ENCODE measurements around the gene TMEM50B.
"Not testable (repeated sequence)": the region's sequence is repeated elsewhere in the genome, so short reads cannot be mapped to it uniquely, and the experiment has no call there.

TMEM50B gene

DNA sequence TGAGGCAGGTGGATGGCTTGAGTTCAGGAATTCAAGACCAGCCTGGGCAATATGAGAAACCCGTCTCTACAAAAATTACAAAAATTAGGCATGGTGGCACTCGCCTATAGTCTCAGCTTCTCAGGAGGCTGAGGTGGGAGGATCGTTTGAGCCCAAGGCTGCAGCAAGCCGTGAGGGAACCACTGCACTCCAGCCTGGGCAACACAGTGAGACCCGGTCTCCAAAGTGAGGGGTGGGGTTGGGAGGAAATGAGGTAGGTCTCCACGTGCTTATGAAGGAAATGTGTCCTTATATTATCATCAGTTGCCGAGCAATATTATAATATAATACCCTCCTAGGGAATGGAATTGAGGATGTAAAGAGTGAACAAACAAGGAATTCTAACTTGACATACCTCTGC is 2.7 kb downstream of the TMEM50B start:
- DNase-seq = no peak

DNA sequence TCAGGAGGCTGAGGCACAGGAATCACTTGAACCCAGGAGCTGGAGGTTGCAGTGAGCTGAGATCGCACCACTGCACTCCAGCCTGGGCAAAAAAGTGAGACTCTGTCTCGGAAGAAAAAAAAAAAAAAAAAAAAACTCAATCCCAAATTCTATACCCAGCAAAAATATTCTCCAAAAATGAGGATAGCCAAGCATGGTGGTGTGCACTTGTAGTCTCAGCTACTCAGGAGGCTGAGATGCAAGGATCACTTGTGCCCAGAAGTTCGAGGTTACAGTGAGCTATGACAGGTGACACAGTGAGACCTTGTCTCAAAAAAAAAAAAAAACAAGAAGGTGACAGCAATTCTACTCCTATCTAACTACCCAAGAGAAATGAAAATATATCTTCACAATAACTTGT is 6.4 kb downstream of the TMEM50B start:
- no peak for DNase-seq

DNA sequence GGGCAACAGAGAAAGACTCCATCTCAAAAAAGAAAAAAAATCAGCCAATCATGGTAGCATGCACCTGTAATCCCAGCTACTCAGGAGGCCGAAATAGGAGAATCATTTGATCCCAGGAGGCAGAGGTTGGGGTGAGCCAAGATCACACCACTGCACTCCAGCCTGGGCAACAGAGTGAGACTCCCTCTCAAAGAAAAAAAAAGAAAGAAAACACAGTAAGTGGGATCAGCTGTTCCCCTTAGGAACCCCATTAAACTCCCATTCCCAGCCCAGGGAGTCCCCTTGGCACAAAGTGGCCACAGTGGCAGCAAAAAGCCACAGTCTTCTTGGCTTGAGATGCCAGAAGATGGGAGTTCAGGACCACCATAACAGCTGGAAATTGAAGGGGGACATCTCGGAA is 9.1 kb downstream of the TMEM50B start:
- no peak for DNase-seq

DNA sequence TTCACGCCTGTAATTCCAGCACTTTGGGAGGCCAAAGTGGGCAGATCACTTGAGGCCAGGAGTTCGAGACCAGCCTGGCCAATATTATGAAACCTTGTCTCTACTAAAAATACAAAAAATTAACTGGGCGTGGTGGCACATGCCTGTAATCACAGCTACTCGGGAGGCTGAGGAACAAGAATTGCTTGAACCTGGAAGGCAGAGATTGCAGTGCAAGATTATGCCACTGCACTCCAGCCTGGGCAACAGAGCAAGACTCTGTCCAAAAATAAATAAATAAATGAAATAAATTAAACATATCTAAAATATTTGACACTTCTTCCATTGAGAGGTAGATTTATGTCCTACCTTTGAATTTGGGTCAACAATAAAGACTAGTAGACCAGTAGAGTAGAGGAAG is 10.6 kb downstream of the TMEM50B start:
- not testable (repeated sequence) for DNase-seq

DNA sequence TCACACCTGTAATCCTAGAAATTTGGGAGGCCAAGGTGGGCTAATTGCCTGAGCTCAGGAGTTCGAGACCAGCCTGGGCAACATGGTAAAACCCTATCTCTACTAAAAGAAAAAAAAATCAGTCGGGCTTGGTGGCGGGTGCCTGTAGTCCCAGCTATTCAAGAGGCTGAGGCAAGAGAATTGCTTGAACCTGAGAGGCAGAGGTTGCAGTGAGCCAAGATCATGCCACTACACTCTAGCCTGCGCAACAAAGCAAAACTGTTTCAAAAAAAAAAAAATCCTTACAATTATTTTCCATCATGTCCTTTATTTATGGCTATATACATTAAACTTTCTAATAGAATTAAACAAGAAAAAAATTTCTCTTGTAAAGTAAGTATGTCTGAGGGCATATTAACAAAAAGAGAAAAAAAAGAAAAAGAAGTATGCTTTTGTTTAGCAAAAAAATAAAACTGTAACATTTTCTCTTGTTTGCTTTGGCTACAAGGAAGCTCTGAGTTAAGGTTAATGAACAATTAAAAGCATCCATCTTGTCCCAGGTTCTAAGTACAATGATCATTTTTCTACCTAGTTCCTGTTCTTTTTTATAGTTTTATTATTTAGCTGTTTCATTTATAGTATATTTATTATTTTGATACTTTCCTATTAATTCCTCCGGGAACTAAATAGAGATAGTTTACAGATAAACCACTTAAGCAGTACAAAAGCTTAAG is 18.1 kb downstream of the TMEM50B start:
- DNase-seq = no peak

DNA sequence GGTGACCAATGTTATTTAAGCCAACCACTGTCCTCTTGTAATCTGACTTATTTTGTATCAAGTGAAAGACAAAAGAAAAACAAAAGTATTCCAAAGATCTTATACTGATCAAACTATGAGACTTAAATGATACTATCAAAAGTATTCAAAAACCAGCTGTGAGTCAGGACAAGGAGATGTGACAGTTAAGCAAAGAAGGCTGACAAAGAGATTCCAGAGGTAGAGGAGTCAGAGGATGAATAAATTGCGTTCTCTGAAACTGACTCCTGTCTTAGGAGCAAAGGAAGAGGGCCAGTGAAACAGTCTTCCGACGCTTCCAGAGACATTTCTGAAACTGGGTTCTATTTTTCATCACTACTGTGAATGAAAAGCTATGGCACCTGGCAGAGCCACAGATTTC is 20.9 kb downstream of the TMEM50B start:
- DNase-seq = no peak

DNA sequence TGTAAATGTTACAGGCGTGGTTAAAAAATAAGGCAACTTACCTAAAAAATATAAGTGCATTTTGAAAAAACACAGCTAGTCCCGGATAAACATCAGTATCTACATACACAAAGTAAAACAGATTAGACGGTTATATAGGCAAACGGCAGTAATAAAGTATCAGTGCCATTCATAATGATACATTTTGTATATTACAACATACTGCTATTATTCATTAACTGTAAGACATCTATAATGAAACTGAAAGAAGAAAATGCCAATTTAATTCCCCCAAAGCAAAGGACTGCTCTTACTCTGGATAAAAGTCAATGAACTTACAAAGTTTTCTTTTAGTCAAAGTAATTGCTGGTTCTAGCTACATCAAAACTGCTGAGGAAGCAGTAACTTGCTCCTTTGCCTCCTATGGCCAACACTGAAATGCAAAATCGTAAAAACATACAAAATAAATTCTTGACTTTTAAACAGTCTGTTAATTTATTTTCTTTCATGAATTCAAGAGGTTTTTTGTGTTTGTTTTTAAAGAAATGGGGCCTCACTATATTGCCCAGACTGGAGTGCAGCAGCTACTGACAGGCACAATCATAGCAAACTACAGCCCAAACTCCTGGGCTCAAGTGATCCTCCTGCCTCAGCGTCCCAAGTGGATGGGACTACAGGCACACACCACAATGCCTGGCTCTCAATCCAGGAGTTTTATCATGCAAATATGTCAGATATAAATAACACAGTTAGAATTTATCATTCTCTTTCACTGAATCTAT is 23.9 kb downstream of the TMEM50B start:
- no peak for DNase-seq

DNA sequence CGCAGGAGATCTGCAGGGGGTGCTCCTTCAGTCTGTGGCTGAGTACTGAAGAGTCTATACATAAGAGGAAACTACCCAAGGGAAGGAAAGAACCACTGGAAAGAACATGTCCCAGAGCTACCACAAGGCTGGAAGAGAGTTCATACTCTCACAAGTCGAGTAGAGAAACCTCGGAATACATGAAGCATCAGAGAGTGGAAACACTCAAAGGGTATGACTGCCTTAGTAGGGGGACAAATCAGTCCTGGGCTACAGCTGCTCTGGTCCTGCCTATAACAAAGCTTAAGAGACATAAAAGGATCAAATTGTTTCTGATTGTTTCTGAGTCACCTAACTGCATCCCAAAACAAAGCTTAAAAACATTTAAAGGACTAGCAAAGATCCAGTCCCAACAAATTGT is 27.4 kb downstream of the TMEM50B start:
- DNase-seq = no peak

DNA sequence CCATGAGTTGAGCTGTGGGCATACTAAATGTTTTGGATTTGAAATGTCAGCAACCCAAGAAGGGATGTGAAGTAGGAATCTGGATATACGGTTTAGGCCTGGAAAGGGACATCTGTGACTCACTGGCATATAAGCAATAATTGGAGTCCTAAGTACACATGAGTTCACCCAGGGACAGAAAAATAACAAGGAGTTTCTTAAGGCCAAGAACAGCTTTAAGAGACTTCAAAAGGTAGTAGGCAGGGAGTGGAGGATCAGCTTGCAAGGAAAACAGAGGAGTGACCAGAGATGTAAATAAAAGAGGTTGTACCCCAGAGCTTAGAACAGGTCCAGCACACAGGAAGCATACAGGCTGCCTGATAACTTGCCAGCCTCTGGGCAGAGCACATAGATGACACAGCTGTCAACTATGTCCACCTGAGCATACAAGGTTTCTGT is 28.1 kb downstream of the TMEM50B start:
- DNase-seq = no peak

DNA sequence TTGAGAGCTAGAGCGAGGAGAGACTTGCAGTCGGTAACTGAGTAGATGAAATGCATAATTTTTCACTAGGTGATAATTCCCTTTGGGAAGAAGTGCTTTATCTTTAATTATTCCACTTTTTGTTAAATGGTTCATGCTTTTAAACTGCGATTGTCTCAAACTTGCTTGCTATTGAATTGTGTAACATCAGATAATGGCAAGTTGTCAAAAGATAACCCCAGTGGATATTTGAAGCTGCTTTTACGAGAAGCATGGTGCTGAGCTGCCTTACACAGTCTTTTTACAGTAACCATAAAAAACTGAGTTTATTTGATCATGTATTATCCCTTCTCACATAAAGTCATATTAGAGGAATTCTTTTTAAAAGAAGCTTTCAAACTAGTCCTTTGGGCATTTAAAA is 30.2 kb downstream of the TMEM50B start:
- no peak for DNase-seq

DNA sequence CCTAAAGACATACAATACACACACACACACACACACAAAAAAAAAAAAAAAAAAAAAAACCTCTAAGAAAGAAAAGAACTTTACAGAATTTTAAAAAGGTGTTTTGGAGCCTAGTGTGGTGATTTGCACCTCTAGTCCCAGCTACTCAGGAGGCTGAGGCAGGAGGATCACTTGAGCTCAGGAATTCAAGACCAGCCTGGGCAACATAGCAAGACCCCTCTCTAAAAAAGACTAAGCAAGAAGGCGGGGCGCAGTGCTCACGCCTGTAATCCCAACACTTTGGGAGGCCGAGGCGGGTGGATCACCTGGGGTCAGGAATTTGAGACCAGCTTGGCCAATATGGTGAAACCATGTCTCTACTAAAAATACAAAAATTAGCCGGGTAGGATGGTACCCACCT is 33.2 kb downstream of the TMEM50B start:
- DNase-seq = not testable (repeated sequence)

DNA sequence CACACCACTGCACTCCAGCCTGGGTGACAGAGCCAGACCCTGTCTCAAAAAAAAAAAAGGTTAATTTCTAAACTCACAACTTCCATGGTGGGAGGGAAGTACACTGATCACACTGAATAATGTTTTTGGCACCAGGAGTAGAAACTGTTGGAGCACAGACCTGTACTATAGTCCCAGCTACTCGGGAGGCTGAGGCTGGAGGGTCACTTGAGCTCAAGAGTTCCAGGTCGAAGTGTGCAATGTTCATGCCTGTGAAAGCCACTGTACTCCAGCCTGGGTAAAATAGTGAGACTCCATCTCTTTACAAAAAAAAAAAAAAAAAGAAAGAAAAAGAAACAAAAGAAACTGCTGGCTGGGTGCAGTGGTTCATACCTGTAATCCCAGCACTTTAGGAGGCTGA is 35.3 kb downstream of the TMEM50B start:
- DNase-seq = no peak

DNA sequence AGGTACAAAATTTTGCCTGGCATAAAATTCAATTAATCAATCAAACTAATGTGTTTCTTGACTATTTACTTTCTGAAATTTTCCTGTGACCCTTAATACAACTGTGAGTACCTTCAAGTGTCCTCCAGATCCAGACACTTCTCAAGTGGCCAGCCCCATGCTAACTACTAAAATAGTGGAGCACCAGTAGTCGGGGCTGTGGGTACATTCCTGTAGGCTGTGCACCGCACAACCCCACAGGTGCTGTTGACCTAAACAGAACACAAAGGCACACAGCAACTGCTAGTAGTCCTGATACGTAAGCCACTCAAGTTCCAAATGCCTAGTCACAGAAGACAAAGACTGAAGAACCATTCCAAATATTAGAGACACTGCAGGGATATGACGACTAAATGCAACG is 36.6 kb downstream of the TMEM50B start:
- no peak for DNase-seq

DNA sequence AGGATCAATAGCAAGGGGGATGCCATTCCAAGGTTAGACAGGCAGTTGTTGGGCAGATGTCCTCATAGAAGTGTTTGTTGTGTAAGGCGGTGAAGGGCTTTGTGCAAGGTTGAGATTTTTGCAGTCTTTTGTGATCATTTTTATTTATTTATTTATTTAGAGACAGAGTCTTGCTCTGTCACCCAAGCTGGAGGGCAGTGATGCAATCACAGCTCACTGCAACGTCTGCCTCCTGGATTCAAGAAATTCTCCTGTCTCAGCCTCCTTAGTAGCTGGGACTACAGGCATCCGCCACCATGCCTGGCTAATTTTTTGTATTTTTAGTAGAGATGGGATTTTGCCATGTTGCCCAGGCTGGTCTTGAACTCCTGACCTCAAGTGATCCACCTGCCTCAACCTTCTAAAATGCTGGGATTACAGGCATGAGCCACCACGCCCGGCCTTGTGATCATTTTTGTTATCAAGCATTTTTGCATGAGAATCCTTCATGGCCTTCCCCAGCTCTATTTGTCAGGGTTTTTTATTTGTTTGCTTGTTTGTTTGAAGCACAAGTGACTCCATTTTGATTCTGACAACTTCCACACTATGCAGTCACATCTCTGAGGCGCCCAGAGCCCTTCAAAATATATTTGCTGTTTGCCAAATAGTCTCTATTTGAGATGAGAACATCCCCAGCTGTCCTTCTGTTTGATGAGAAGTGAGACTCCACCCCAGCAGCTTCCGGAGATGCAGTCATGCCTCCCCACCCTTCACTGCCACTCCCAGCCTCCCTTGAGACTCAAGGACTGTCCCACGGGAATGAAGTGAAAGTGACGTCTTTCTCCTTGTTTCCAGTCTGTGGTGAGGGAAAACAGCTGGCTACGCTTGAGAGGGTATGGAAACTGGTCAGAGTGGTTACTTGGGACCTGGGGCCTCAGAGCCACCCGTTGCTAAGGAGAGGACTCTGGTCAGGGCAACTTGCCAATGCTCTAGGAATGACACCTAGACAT is 38.0 kb downstream of the TMEM50B start:
- no peak for DNase-seq

DNA sequence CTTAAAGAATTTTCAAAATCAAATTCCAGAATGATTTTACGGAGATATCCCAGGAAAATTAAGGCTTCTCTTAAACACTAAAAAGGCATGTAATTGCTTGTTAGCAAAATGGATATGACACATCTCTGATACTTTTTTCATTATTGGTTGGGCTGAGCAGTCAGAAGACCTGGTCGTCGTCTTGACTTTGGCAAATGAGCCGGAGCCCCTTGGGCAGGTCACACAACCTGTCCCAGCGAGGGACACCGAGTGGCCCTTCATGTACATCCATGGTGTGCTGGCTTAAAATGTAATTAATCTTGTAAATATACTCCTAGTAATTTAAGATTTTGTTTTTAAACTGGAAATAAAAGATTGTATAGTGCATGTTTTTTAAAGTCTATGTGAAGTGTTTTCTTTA is 42.6 kb downstream of the TMEM50B start:
- DNase-seq = no peak

DNA sequence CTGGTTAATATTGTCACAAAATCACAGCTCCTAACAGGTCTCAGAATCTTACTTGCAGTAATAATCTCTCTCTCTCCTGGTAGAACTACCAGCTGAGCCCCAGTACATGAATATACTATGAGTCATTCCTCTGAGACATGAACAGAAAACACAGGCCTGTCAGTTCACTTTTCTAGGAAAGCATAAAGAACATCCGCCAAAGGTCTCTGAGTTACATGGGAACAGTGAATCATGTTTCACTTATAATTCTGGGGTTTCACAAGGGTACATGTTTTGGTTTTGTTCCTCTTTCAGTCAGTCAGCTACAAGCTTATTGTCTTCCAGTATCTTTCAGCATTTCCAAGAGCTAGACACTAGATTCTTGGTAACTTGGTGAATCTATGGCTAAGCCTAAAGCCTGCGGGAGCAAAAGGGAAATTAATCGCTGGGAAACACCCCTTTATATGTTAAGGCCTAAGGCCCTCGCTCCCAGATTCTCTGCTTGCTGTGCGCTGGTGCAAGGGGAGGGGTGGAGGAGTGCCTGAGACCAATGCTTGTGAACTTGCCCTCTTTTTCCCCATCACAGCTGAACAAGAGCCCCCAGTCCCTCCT is 44.9 kb downstream of the TMEM50B start:
- no peak for DNase-seq

DNA sequence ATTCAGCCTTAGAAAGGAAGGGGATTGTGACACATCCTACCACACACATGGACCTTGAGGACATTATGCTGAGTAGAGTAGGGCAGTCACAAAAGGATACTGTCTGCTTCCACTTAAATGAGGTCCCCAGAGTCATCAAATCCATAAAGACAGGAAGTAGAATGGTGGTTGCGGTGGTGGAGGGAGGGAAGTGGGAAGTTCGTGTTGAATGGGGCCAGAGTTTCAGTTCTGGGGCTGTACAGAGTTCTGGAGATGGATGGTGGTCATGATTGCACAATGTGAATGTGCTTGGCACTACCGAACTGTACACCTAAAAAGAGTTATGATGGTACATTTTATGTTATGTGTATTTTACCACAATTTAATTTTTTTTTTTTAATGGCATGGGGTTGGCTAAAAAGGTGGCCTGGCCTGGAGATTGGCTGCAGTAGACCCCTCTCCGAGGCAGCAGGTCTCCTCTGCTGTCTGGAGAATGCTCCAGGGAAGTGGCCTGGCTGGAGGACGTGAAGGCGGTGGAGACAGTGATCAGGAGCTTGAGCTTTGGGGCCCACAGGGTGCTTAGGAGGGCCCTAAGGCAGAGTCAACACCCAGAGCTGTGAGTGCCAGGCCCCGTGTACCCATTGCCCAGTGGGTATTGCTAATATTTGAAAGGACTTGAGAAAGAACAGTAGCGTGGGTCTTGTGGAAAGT is 46.2 kb downstream of the TMEM50B start:
- no peak for DNase-seq

DNA sequence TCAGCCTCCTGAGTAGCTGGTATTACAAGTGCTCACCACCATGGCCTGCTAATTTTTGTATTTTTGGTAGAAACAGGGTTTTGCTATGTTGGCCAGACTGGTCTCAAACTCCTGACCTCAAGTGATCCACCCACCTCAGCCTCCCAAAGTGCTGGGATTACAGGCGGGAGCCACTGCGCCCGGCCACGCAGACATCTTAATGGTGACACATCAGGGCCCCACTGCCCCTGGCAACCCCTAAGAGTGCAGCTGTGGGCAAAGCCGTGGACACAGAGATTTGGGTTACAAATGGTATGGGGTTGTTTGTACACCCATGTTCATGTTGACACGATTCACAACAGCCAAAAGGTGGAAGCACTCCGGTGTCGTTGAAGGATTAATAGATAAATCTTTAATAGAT is 46.8 kb downstream of the TMEM50B start:
- no peak for DNase-seq

DNA sequence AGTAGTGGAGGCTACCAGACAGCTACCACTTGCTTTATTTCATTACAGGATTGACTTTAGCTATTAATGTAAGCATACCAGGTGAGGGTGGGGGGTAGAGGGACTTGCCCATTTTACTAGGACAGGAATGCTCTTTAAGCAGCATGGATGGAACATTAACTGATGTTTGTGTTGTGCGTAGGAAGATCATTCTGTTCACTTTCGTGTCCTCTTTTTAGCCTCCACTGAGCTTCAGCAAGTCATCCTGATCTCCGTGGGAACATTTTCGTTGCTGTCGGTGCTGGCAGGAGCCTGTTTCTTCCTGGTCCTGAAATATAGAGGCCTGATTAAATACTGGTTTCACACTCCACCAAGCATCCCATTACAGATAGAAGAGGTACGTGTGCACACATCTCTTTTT is 47.3 kb downstream of the TMEM50B start:
- no peak for DNase-seq

DNA sequence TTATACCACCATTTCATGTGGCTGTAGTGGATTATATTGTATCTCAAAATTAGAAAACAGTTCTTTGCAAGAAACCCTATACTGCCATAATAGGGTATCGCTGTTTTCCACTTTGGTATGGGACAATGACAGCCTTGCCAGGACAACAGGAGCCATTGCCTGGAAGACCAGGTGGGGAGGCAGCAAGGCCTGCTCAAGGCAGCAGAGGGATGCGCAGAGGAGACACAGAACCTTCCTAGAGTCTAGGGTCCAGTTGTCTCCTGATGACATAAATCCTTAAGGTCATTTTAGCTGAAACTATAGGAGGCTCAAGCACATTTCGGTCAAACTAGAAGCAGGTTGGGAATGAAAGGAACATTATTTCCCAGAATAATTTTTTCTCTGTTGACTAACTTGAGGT is 48.9 kb downstream of the TMEM50B start:
- no peak for DNase-seq

DNA sequence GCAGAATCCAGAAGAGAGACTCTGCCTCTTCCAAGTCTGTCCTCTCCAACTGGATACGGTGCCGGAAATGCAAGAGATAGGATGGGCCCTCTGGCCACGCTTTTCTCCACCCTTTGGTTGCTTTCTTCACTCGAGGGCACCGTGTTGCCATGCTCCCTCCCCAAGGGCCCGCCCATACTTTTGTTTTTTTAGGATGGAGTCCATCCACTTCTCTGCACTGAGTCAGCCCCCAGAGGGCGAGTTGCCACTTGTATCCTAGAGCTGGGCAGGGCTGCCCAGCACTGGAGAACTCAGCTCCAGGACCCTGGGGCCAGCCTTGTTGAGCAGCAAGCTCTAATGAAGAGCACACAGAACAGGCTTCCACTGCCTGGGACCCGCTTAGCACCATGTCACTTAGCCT is 51.1 kb downstream of the TMEM50B start:
- DNase-seq = no peak

DNA sequence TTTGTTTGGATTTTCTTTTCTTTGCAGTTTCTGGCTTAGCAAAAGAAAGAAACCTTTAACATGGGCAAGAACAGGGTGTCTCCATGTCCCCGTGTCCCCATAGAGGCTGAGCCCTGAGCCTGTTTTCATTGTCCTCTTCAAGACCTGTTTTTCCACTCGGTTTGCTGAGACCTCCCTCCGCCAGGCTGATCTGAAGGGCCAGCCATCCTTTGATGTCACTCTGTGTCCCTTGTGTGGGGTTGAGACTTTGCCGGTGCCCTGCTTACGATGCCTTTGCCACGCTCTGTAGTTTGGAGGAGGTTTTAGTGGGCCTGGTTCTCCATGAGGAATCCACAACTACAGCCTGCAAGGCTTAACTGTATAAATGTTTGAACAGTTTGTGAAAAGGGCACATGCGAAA is 52.7 kb downstream of the TMEM50B start:
- DNase-seq = no peak
